GM12873 (cell line): Measurements from ENCODE around the gene MRPL42.

ENCODE experiments used
- TF ChIP-seq, protein P1 (sequence below): IDR thresholded peaks from 2 replicates; pipeline ENCODE4 v1.5.1; 2012; ENCODE audit warnings: low read depth, mild to moderate bottlenecking, moderate library complexity, low read length, control low read depth; ENCODE audit not compliant: insufficient read depth; ENCODE audit errors: missing control alignments

The MRPL42 gene

DNA sequence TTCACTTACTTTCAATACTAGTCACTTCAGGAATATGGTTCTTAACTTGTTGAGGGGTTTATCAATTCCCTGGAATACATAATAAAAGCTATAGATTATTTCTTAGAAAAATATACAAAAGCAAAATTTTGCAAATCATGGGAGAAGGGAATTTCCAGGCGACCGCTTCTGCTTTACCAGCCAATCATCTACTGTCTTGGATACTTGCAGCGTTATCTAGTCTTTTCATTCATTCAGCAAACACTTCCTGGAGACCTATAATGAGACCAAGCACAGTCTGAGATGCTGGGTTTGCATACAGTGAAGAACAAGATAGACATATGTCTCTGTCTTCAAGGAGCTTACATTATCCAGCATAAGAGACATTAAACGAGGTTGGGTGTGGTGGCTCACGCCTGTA, 1.5 kb upstream of the MRPL42 start:
- TF ChIP-seq, protein P1, sequence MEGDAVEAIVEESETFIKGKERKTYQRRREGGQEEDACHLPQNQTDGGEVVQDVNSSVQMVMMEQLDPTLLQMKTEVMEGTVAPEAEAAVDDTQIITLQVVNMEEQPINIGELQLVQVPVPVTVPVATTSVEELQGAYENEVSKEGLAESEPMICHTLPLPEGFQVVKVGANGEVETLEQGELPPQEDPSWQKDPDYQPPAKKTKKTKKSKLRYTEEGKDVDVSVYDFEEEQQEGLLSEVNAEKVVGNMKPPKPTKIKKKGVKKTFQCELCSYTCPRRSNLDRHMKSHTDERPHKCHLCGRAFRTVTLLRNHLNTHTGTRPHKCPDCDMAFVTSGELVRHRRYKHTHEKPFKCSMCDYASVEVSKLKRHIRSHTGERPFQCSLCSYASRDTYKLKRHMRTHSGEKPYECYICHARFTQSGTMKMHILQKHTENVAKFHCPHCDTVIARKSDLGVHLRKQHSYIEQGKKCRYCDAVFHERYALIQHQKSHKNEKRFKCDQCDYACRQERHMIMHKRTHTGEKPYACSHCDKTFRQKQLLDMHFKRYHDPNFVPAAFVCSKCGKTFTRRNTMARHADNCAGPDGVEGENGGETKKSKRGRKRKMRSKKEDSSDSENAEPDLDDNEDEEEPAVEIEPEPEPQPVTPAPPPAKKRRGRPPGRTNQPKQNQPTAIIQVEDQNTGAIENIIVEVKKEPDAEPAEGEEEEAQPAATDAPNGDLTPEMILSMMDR = no peak

- TF ChIP-seq, protein P1 = no peak
Measured at GRCh38 chr12:93466625-93467350, 526 bp upstream of the MRPL42 start.

DNA sequence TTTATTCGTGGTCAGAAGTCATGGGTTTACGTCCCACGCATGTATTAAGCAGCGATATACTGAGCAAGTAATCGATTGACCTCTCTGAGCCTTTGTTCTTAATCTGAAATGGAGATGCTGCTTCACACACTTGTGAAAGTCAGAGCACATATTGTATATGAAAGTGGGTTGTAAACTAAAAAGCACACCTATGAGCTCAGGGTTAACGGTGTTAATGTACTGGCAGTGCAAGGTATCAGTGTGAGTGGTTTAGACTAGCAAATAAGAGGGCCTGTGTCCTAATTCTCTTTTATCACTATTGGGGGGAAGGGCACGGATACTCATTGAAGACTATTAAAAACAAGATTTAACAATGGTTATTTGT, 676 bp downstream of the MRPL42 start:
- TF ChIP-seq, protein P1 = no peak

DNA sequence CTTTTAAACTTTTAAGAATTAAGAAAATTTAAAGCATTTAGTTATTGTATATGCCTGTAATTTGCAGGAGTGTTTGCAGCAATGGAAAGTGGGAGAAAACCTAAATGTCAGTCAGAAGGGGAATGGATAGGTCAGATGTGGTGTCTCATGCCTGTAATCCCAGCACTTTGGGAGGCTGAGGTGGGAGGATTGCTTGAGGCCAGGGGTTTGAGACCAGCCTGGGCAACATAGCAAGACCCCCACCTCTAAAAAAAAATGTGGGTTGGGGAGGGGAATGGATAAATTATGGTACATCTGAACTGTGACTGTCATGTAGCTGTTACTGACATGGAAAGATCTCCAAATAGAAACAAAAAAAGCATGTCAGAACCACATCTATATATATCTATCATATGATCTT, 2.1 kb downstream of the MRPL42 start:
- TF ChIP-seq, protein P1 = no peak

DNA sequence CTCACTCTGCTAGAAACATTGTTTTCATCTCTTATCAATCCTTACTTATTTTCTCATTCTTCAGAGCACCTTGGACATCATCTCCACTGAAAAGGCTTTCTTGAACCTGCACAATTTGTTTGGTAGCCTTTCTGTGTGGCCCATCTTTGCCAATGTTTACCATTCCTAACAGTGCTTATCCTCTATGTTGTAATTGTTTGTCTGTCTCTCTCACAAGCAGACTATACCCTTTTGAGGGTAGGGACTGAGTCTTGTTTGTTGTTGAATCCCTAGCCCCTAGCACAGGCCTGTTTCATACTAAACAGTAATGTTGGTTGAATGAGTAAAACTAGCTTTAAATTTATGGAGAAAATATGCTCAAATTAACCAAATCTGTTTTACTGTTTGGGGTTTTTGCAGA, 9.2 kb downstream of the MRPL42 start:
- TF ChIP-seq, protein P1 = no peak

- TF ChIP-seq, protein P1 = no peak
Measured at GRCh38 chr12:93482721-93483120, 15.4 kb downstream of the MRPL42 start.

- TF ChIP-seq, protein P1 = no peak
Measured at GRCh38 chr12:93483151-93483807, 16.0 kb downstream of the MRPL42 start.
